Upper lobe of right lung (tissue), 1 donor: ENCODE measurements around the gene TEX261. TPM values are rescaled to one million over a fixed set of nuclear protein-coding genes. Genes with fewer than 3 reads are reported as not detected.
"Not testable (repeated sequence)": the region's sequence is repeated elsewhere in the genome, so short reads cannot be mapped to it uniquely, and the experiment has no call there.

Experiments
- ATAC-seq: fragments of 200-7000 bp; cut with Tn5 transposase; one replicate; pipeline ENCODE4 v1.9.1; 2020; ENCODE audit warnings: mild to moderate bottlenecking, moderate library complexity
- DNase-seq: peaks from one replicate; pipeline ENCODE4 v3.0.0-alpha.2; 2020
- H3K27ac ChIP-seq: fragments of 200-600 bp; one replicate; pipeline ENCODE4 v1.8.0; 2022
- H3K27me3 ChIP-seq: fragments of 200-600 bp; one replicate; pipeline ENCODE4 v1.8.0; 2022; ENCODE audit warnings: mild to moderate bottlenecking
- H3K36me3 ChIP-seq: fragments of 200-600 bp; one replicate; pipeline ENCODE4 v1.8.0; 2022
- H3K4me1 ChIP-seq: fragments of 200-600 bp; one replicate; pipeline ENCODE4 v1.8.0; 2022
- H3K4me3 ChIP-seq: fragments of 200-600 bp; one replicate; pipeline ENCODE4 v1.8.0; 2022; ENCODE audit warnings: mild to moderate bottlenecking
- H3K9me3 ChIP-seq: fragments of 200-600 bp; one replicate; pipeline ENCODE4 v1.8.0; 2022
- intact Hi-C: fragments of 100-400 bp; cut with DNase I; formaldehyde crosslinking; loops from one replicate; pipeline ENCODE4 v1.11.0; 2022
- long read RNA-seq: library from polyadenylated mRNA; unstranded; transcript quantifications from one replicate; pipeline ENCODE4 v2.0.0, GENCODE V29; 2021
- total RNA-seq: library from RNA; stranded (reverse); fragmentation: NEBNext Ultra II Directional; extraction: Animal tissue kit (Norgen Biotek cat#: 25700); gene quantifications from one replicate; pipeline ENCODE4 v1.2.1, GENCODE V29; 2021
- TF ChIP-seq, protein P1 (sequence below): fragments of 200-600 bp; IDR thresholded peaks from one replicate; pipeline ENCODE4 v1.8.0; 2022; ENCODE audit warnings: antibody characterized with exemption
- donor health status: DM: no; HTN: yes; CAD: no; lungs with severe emphysema.

TEX261 gene
- 63.1 TPM for total RNA-seq
- long read RNA-seq, transcript TEX261-201 (6 exons, 3,441 nt): major isoform, 94 of 145 reads
- long read RNA-seq, transcript TEX261-202 (5 exons, 758 nt): minor isoform, 11 of 145 reads
- long read RNA-seq, partial matches to known transcripts: 4 of 145 reads
- long read RNA-seq, other reads (novel, unspliced or antisense): 33 of 145 reads

GRCh38 chr2:70994699-70995425, at the start of gene TEX261:
Gene TEX261, minus strand, starts transcription at chr2:70994873. Its CDS starts 116 bp downstream, at chr2:70994757.
- TF ChIP-seq, protein P1, sequence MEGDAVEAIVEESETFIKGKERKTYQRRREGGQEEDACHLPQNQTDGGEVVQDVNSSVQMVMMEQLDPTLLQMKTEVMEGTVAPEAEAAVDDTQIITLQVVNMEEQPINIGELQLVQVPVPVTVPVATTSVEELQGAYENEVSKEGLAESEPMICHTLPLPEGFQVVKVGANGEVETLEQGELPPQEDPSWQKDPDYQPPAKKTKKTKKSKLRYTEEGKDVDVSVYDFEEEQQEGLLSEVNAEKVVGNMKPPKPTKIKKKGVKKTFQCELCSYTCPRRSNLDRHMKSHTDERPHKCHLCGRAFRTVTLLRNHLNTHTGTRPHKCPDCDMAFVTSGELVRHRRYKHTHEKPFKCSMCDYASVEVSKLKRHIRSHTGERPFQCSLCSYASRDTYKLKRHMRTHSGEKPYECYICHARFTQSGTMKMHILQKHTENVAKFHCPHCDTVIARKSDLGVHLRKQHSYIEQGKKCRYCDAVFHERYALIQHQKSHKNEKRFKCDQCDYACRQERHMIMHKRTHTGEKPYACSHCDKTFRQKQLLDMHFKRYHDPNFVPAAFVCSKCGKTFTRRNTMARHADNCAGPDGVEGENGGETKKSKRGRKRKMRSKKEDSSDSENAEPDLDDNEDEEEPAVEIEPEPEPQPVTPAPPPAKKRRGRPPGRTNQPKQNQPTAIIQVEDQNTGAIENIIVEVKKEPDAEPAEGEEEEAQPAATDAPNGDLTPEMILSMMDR: peak; percentile 65

DNA sequence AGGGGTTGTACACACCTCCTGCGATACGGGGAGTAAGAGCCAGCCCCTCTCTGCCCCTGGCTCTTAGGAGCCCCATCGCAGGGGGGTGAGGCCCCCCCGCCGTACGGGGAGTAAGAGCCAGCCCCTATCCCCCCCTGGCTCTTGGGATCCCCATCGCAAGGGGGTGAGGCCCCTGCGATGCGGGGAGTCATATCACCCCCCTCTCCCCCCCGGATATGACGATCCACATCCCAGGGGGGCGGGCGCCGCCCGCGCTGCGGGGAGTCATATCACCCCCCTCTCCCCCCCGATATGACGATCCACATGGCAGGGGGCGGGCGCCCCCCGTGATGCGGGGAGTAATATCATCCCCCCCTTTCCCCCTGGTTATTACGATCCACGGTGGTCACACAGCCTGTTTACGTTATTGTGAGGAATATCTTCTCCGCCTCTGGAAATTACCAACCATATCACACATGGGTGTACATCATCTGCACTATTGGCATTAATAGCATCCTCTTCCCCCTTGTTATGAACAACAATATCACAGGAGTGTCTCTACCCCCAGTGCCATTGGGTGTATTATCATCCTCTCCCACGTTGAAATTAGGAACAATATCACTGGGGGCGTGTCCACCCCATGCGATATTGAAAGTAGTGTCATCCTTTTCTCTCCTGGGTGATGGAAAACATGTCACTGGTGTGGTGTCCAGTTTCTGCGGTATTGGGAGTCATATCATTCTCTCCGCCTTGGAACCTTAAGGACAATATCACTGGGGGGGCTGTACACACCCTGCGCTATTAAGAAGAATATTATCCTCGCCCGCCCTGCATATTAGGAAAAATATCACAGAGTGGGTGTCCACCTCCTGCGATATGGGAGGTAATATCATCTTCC, 49.1 kb upstream of the TEX261 start:
- H3K4me3 ChIP-seq: no peak overlapping the region
- no peak overlapping the region for H3K27ac ChIP-seq
- H3K27me3 ChIP-seq: peaks cover 6% of the 10 kb centered on the region
- no peaks in the 10 kb centered on the region for H3K9me3 ChIP-seq
- no peak for DNase-seq
- intact Hi-C loops: no loop called here
- no peaks in the 10 kb centered on the region for H3K4me1 ChIP-seq
- TF ChIP-seq, protein P1: no peak
- no peaks in the 10 kb centered on the region for H3K36me3 ChIP-seq
- ATAC-seq: no peak

More at GRCh38 chr2:70994699-70995425, at the start of gene TEX261:
- Histone ChIP-seq H3K27me3 (no peaks in the 10 kb centered on the region), H3K4me1 (peaks cover 14% of the 10 kb centered on the region), H3K36me3 (peaks cover 21% of the 10 kb centered on the region), H3K27ac (peak within 1 kb of the TSS; percentile 88), H3K9me3 (no peaks in the 10 kb centered on the region), H3K4me3 (peak within 1 kb of the TSS; percentile 96)
- intact Hi-C loops: no loop called here
- peak; percentile 99 for ATAC-seq
- DNase-seq: peak; percentile 96

DNA sequence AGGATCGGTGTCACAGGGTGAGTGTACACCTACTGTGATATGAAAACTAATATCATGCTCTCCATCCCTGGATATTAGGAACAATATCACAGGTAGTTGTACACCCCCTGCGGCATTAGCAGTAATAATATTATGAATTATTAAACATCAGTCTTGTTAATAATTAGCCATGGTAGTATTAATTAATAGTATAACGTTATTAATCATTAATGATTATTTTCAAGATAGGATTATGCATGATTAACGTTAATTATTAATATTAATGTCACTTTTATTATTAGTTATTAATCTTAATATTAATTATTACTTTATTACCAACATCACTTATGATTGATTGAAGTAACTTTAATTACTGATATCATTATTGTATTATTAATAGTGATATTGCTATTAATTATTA, 47.6 kb upstream of the TEX261 start:
- Histone ChIP-seq H3K4me1 (no peaks in the 10 kb centered on the region), H3K36me3 (no peaks in the 10 kb centered on the region), H3K27ac (no peak overlapping the region), H3K9me3 (no peaks in the 10 kb centered on the region), H3K27me3 (peaks cover 6% of the 10 kb centered on the region), H3K4me3 (no peak overlapping the region)
- TF ChIP-seq, protein P1: no peak
- DNase-seq (no peak), ATAC-seq (no peak)
- intact Hi-C loops: no loop called here

DNA sequence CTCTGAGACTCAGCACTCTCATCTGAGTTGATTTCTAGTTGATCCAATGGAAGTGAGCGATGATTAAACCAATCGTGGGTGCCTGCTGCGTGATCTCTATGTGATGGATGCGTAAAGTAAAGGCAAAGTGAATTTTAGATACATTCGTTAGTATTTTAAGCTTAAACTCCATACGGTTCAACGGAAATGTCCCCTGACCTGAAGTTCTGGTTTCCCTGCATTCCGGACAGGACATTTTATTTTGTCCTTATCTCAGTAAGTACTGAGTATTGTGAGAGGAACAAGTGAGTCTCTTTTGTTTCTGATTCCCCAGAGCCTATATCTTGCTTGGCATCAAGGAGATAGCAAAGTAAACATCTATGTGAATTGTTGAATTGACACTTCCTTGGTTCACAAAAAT, 41.6 kb upstream of the TEX261 start:
- DNase-seq, H3K27me3 ChIP-seq, H3K4me3 ChIP-seq, ATAC-seq, H3K4me1 ChIP-seq, H3K9me3 ChIP-seq, intact Hi-C loops, H3K27ac ChIP-seq, H3K36me3 ChIP-seq: not testable (repeated sequence)

GRCh38 chr2:71023553-71024243, 29.0 kb upstream of the TEX261 start:
- intact Hi-C loops, H3K27ac ChIP-seq, ATAC-seq, DNase-seq, H3K36me3 ChIP-seq, H3K4me3 ChIP-seq, H3K27me3 ChIP-seq, H3K9me3 ChIP-seq, H3K4me1 ChIP-seq: not testable (repeated sequence)
- TF ChIP-seq, protein P1: peak; percentile 13

DNA sequence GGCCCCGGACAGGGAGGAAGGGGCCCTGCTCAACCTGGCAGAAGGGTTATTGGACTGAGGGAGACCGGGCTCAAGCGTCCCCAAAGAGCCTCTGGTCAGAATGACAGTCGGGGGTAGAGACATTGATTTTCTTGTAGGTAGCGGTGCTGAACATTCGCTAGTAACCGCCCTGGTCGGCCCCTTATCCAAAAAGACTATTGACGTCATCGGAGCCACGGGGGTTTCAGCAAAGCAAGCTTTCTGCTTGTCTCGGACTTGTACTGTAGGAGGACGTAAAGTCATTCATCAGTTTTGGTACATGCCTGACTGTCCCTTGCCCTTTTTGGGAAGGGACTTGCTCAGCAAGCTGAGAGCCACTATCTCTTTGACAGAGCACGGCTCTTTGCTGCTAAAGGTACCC, 26.7 kb upstream of the TEX261 start:
- ATAC-seq, DNase-seq, H3K27me3 ChIP-seq, H3K27ac ChIP-seq, intact Hi-C loops, H3K4me3 ChIP-seq, H3K36me3 ChIP-seq, H3K9me3 ChIP-seq, H3K4me1 ChIP-seq: not testable (repeated sequence)

GRCh38 chr2:71019989-71020388, 25.3 kb upstream of the TEX261 start:
- H3K4me3 ChIP-seq, H3K27ac ChIP-seq, DNase-seq, H3K9me3 ChIP-seq, intact Hi-C loops, H3K27me3 ChIP-seq, ATAC-seq, H3K4me1 ChIP-seq, H3K36me3 ChIP-seq: not testable (repeated sequence)
